ENCODE data around the gene MSRB2.

GRCh38 chr10:23147035-23147434 lies 51.7 kb downstream of the MSRB2 start:
- TF ChIP-seq POLR2AphosphoS5 (IDR thresholded peaks at IDR 0.05; ENCODE audit: low read depth, low read length) (no peak), TAF1 (IDR thresholded peaks at IDR 0.05; ENCODE audit: borderline replicate concordance, insufficient read depth, low read length) (no peak), REST (IDR thresholded peaks at IDR 0.05; ENCODE audit: insufficient read depth in 1 of 2, low read depth in 2 of 2, low read length in 2 of 2) (no peak), FOXP2 (optimal IDR thresholded peaks at IDR 0.05; ENCODE audit: borderline replicate concordance, extremely low read depth, extremely low read length, insufficient read depth) (no peak), SIN3A (IDR thresholded peaks at IDR 0.05; ENCODE audit: borderline replicate concordance, insufficient read depth, low read length) (no peak)

Data from PFSK-1 (cell line).